Gastrocnemius medialis (tissue), 4 donors: ENCODE measurements around the gene GRM4.
"Not testable (repeated sequence)": the region's sequence is repeated elsewhere in the genome, so short reads cannot be mapped to it uniquely, and the experiment has no call there.

Source experiments
- POLR2A ChIP-seq, 2 donors: fragments of 450-650 bp; IDR thresholded peaks; one replicate each; pipeline ENCODE4 v1.6.1; 2017; ENCODE audit warnings: antibody characterized with exemption in 2 of 2, mild to moderate bottlenecking in 2 of 2, moderate library complexity in 2 of 2
- TF ChIP-seq, protein P1 (sequence below), 5 experiments: fragments of 450-650 bp in 3 of 5; fragments of 200-600 bp in 2 of 5; sonication (generic) in 2 of 5; IDR thresholded peaks in 4 of 5; conservative IDR thresholded peaks in 1 of 5; 1 replicate in 4 of 5; 2 replicates in 1 of 5; pipeline ENCODE4 v1.5.1; 2016 to 2019; ENCODE audit warnings: antibody characterized with exemption in 5 of 5, mild to moderate bottlenecking in 3 of 5, moderate library complexity in 3 of 5

DNA sequence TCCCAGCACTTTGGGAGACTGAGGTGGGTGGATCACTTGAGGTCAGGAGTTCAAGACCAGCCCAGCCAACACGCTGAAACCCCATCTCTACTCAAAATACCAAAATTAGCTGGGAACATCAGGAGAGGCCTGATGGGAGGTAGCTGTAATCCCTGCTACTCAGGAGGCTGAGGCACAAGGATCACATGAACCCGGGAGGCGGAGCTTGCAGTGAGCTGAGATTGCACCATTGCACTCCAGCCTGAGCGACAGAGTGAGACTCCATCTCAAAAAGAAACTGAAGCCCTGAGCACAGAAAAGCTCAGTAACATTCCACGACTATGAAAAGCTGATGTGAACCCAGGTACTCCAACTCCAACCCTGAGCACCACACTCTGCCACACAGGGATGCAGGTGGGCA lies 103.9 kb downstream of the GRM4 start:
- TF ChIP-seq POLR2A (IDR thresholded peaks at IDR 0.05): not testable (repeated sequence)
- TF ChIP-seq, protein P1, sequence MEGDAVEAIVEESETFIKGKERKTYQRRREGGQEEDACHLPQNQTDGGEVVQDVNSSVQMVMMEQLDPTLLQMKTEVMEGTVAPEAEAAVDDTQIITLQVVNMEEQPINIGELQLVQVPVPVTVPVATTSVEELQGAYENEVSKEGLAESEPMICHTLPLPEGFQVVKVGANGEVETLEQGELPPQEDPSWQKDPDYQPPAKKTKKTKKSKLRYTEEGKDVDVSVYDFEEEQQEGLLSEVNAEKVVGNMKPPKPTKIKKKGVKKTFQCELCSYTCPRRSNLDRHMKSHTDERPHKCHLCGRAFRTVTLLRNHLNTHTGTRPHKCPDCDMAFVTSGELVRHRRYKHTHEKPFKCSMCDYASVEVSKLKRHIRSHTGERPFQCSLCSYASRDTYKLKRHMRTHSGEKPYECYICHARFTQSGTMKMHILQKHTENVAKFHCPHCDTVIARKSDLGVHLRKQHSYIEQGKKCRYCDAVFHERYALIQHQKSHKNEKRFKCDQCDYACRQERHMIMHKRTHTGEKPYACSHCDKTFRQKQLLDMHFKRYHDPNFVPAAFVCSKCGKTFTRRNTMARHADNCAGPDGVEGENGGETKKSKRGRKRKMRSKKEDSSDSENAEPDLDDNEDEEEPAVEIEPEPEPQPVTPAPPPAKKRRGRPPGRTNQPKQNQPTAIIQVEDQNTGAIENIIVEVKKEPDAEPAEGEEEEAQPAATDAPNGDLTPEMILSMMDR (IDR thresholded peaks at IDR 0.05 in 4 of 5, conservative IDR thresholded peaks at IDR 0.05 in 1 of 5): not testable (repeated sequence)
